Measurements from ENCODE around the gene NLN. TPM values are rescaled to one million over a fixed set of nuclear protein-coding genes. Genes with fewer than 3 reads are reported as not detected.

NLN gene
- 56.9 to 76.4 TPM (median 67.6 TPM) in 5 replicates for total RNA-seq (2022; extraction: Qiagen RNA extraction)

DNA sequence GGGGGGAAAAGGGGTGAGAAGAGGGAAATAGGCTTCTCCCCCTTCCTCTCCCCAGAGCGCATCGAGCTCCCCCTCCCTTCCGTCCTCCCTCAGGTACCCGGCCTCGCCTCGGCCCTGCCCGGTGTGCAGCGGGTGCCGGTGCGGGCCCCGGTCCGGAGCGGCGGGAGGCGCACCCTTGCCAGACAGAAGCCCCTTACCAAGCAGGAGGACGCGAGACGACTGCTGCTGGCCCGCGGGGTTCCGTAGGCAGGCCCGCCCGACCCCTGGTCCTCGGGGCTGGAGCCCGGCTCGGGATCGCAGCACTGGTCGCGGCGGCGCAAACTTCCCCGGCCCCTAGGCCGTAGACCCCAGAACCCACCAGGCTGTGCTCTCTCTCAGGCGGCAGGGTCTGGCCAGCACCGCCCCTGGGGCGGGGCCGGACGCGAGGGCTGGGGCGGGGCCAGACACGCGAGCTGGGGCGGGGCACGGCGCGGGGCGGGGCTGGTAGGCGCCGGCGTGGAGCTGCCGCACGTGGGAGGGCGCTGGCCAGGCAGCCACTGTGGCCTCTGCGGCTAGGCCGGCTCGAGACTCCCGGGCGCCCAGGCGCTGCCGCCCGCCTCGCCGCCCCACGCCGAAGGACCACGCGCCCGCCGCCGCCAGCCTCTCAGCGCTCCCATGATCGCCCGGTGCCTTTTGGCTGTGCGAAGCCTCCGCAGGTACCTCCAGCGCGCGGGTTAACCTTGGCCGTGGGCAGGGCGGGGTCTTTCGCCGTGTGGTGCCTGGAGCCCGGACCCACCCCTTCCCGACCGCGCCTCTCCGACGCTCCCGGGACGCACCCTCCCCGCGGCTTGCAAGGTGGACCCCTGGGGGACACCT lies at the start of gene NLN, which contains the start of gene SGTB:
Gene NLN (plus strand): TSS at position 486 of the 855 bp plus-strand sequence. CDS start 169 bp downstream, at position 655.
Gene SGTB (minus strand): TSS at position 390 of the 855 bp plus-strand sequence. CDS start 1,302 bp downstream, outside the sequence.

Other genes with a start within 250 kb of the NLN start
- gene ADAMTS6, start 240.3 kb upstream of the NLN start, total RNA-seq (2022; extraction: Qiagen RNA extraction): 0.01 to 0.15 TPM (median 0.04 TPM) in 5 replicates
- gene CENPK, start 159.0 kb upstream of the NLN start, total RNA-seq (2022; extraction: Qiagen RNA extraction): 25.9 to 31.7 TPM (median 28.4 TPM) in 5 replicates
- 17.4 to 19.6 TPM (median 19.1 TPM) in 5 replicates for gene PPWD1, start 158.9 kb upstream of the NLN start, total RNA-seq (2022; extraction: Qiagen RNA extraction)
- gene TRIM23, start 97.9 kb upstream of the NLN start, total RNA-seq (2022; extraction: Qiagen RNA extraction): 4.9 to 9.1 TPM (median 7.0 TPM) in 5 replicates
- 1.5 to 3.0 TPM (median 2.1 TPM) in 5 replicates for gene SHLD3, start 97.2 kb upstream of the NLN start, total RNA-seq (2022; extraction: Qiagen RNA extraction)
- gene TRAPPC13, start 97.2 kb upstream of the NLN start, total RNA-seq (2022; extraction: Qiagen RNA extraction): 11.2 to 15.5 TPM (median 14.2 TPM) in 5 replicates
- gene SGTB, start 96 bp upstream of the NLN start, total RNA-seq (2022; extraction: Qiagen RNA extraction): 5.8 to 9.4 TPM (median 7.6 TPM) in 5 replicates
- 24.0 to 34.9 TPM (median 32.5 TPM) in 5 replicates for gene ERBIN, start 204.4 kb downstream of the NLN start, total RNA-seq (2022; extraction: Qiagen RNA extraction)